ENCODE data around the gene LSAMP. TPM values are rescaled to one million over a fixed set of nuclear protein-coding genes. Genes with fewer than 3 reads are reported as not detected.

The LSAMP gene
- total RNA-seq, 1 experiment from 2014 or later = 0.90 TPM

DNA sequence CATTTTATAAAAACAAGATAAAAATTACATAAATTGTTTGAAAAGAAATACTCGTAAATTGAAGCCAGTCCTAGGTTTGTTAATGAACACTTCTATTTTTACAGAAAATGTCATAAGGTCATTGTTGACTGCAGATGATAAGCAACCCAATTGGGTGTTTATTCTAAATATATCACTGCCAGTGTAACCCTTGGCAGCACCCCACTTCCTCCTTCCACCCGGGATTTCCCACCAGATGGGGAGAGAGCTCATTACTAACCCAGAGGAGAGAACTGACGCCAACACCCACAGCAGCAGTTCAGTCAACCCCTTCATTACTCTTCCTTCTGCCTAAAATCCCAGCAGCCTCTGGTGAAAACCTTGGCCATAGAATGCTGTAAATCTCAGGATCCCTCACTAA, 514.4 kb downstream of the LSAMP start:
- no peak overlapping the region for H3K27ac ChIP-seq (ENCODE audit: insufficient read length, low read depth, low read length)
- H4K8ac ChIP-seq (replicated peaks; ENCODE audit: insufficient read length, low read depth, low read length) = no peak overlapping the region
- no peak overlapping the region for H2AFZ ChIP-seq (ENCODE audit: low read length)
- no peak overlapping the region for H3K4ac ChIP-seq (ENCODE audit: low read depth, low read length)
- Mint-ChIP-seq H3K9me3 (no peaks in the 10 kb centered on the region), H3K4me3 (no peak overlapping the region), H3K27me3 (ENCODE audit: low read depth) (no peaks in the 10 kb centered on the region), H3K4me1 (peaks cover 4 to 12% of the 10 kb centered on the region in 2 experiments; a peak in 3 of 4 replicates), H3K27ac (no peak overlapping the region), H3K36me3 (ENCODE audit: insufficient read depth in 1 of 3, low read depth in 3 of 3) (no peaks in the 10 kb centered on the region)
- WGBS (ENCODE audit: extremely low coverage, insufficient read length, low lambda C conversion rate) = no CpG with 5 or more reads among the region's 3 CpGs
- no peak overlapping the region for H2BK20ac ChIP-seq (ENCODE audit: low read depth, low read length, poor library complexity, severe bottlenecking)
- no peaks in the 10 kb centered on the region for H3K9me3 ChIP-seq (ENCODE audit: control insufficient read depth, low read depth, low read length)
- TF ChIP-seq, protein P1, sequence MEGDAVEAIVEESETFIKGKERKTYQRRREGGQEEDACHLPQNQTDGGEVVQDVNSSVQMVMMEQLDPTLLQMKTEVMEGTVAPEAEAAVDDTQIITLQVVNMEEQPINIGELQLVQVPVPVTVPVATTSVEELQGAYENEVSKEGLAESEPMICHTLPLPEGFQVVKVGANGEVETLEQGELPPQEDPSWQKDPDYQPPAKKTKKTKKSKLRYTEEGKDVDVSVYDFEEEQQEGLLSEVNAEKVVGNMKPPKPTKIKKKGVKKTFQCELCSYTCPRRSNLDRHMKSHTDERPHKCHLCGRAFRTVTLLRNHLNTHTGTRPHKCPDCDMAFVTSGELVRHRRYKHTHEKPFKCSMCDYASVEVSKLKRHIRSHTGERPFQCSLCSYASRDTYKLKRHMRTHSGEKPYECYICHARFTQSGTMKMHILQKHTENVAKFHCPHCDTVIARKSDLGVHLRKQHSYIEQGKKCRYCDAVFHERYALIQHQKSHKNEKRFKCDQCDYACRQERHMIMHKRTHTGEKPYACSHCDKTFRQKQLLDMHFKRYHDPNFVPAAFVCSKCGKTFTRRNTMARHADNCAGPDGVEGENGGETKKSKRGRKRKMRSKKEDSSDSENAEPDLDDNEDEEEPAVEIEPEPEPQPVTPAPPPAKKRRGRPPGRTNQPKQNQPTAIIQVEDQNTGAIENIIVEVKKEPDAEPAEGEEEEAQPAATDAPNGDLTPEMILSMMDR (conservative IDR thresholded peaks at IDR 0.05) = no peak
- H3K79me1 ChIP-seq (ENCODE audit: insufficient read depth, low read depth, low read length, poor library complexity, severe bottlenecking) = no peaks in the 10 kb centered on the region
- H2BK15ac ChIP-seq (ENCODE audit: low read depth, low read length) = no peak overlapping the region
- H3K56ac ChIP-seq (ENCODE audit: insufficient read length, low read depth, low read length) = no peak overlapping the region
- H3K4me1 ChIP-seq (ENCODE audit: insufficient read depth, low read length) = no peaks in the 10 kb centered on the region
- H3K79me2 ChIP-seq (ENCODE audit: insufficient read depth, low read length) = no peaks in the 10 kb centered on the region
- H3K9ac ChIP-seq (ENCODE audit: extremely low read depth, insufficient read length, low read length) = no peak overlapping the region
- no peak overlapping the region for H4K5ac ChIP-seq (ENCODE audit: insufficient read length, low read depth, low read length)
- H3T11ph ChIP-seq (ENCODE audit: low read length) = no peak overlapping the region
- no peak overlapping the region for H3K14ac ChIP-seq (ENCODE audit: insufficient read depth, low read length)
- no peak overlapping the region for H3K4me2 ChIP-seq (ENCODE audit: insufficient read depth, insufficient read length, low read length)
- no peak overlapping the region for H3K18ac ChIP-seq (ENCODE audit: insufficient read length, low read depth, low read length)
- no peaks in the 10 kb centered on the region for H4K20me1 ChIP-seq (ENCODE audit: control insufficient read depth, insufficient read depth, insufficient read length)
- H4K91ac ChIP-seq (ENCODE audit: insufficient read length, low read depth, low read length) = no peak overlapping the region
- H2BK12ac ChIP-seq (ENCODE audit: insufficient read length, low read depth, low read length) = no peak overlapping the region
- DNase-seq = no peak
- H2BK5ac ChIP-seq (ENCODE audit: insufficient read length, low read length) = no peak overlapping the region
- no peaks in the 10 kb centered on the region for H3K23me2 ChIP-seq (ENCODE audit: insufficient read length, low read depth, low read length, poor library complexity, severe bottlenecking)
- no peak overlapping the region for H3K23ac ChIP-seq (ENCODE audit: insufficient read length, low read depth, low read length)
- no peak overlapping the region for H2BK120ac ChIP-seq (ENCODE audit: low read depth, low read length, poor library complexity, severe bottlenecking)
- no peak overlapping the region for H2AK5ac ChIP-seq (ENCODE audit: insufficient read length, low read length)
- no peaks in the 10 kb centered on the region for H3K27me3 ChIP-seq (ENCODE audit: insufficient read depth, low read length)
